DMS114 treated with DMSO at 0.1 percent for 48 hours (cell line): ENCODE measurements around the gene JAG2.

Experiments
- DNase-seq: peaks from one replicate; lab custom pipeline; 2025; ENCODE audit not compliant: unreplicated experiment; lab: John Stamatoyannopoulos, UW

The JAG2 gene

GRCh38 chr14:105168496-105168978, at the start of gene JAG2:
Gene JAG2, minus strand, starts transcription at chr14:105168776. Its CDS starts 356 bp downstream, at chr14:105168420.
- DNase-seq = no peak

GRCh38 chr14:105217774-105218173, 49.2 kb upstream of the JAG2 start:
- no peak for DNase-seq

- no peak for DNase-seq
Observed at GRCh38 chr14:105216490-105217247, 48.1 kb upstream of the JAG2 start.

GRCh38 chr14:105215602-105216001, 47.0 kb upstream of the JAG2 start:
- no peak for DNase-seq

GRCh38 chr14:105214324-105214915, 45.8 kb upstream of the JAG2 start:
- no peak for DNase-seq

- DNase-seq = no peak
Observed at GRCh38 chr14:105213361-105213760, 44.8 kb upstream of the JAG2 start.

- DNase-seq = no peak
Observed at GRCh38 chr14:105212541-105213300, 44.1 kb upstream of the JAG2 start.

GRCh38 chr14:105211758-105212089, 43.1 kb upstream of the JAG2 start:
- no peak for DNase-seq

GRCh38 chr14:105211086-105211757, 42.6 kb upstream of the JAG2 start:
- no peak for DNase-seq

- DNase-seq = no peak
Observed at GRCh38 chr14:105210266-105211025, 41.9 kb upstream of the JAG2 start.

- DNase-seq = no peak
Observed at GRCh38 chr14:105209646-105210045, 41.1 kb upstream of the JAG2 start.

GRCh38 chr14:105209091-105209490, 40.5 kb upstream of the JAG2 start:
- no peak for DNase-seq

GRCh38 chr14:105208738-105209075, 40.1 kb upstream of the JAG2 start:
- no peak for DNase-seq

GRCh38 chr14:105207996-105208737, 39.6 kb upstream of the JAG2 start:
- DNase-seq = no peak

- DNase-seq = no peak
Observed at GRCh38 chr14:105207460-105207901, 38.9 kb upstream of the JAG2 start.

- no peak for DNase-seq
Observed at GRCh38 chr14:105206873-105207272, 38.3 kb upstream of the JAG2 start.

- no peak for DNase-seq
Observed at GRCh38 chr14:105205673-105206208, 37.2 kb upstream of the JAG2 start.

- no peak for DNase-seq
Observed at GRCh38 chr14:105204931-105205672, 36.5 kb upstream of the JAG2 start.
